HFF-Myc (cell line): ENCODE results near the gene CRLF3.
"Not testable (repeated sequence)": the region's sequence is repeated elsewhere in the genome, so short reads cannot be mapped to it uniquely, and the experiment has no call there.

Source experiments
- DNase-seq: peaks from one replicate; pipeline ENCODE4 v3.0.0-alpha.2; 2011; ENCODE audit warnings: low read depth; ENCODE audit errors: extremely low read depth
- H3K4me3 ChIP-seq: replicated peaks from 2 replicates; pipeline ENCODE4 v1.5.1; 2011; ENCODE audit warnings: low read depth, mild to moderate bottlenecking, control low read depth, low read length
- TF ChIP-seq, protein P1 (sequence below): IDR thresholded peaks from 2 replicates; pipeline ENCODE4 v1.5.1; 2012; ENCODE audit warnings: mild to moderate bottlenecking, low read depth, low read length, control low read depth; ENCODE audit errors: missing control alignments

Gene CRLF3

DNA sequence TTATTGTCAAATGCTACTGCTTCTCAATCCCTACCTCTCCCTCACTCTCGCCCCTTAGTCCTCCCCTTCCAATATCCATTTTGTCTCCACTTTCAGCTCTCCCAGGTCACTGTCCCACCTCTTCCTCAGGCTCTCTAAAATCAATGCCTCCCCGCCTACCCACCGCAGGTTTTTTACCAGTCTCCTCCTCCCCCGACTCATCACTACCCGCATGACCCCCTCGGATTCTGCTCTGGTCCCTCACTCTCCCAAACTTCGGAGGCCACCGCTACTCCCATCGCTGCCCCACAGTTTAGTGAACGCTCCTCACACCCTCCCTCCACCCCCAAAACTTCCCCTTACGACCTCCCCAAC, 513 bp downstream of the CRLF3 start:
- TF ChIP-seq, protein P1, sequence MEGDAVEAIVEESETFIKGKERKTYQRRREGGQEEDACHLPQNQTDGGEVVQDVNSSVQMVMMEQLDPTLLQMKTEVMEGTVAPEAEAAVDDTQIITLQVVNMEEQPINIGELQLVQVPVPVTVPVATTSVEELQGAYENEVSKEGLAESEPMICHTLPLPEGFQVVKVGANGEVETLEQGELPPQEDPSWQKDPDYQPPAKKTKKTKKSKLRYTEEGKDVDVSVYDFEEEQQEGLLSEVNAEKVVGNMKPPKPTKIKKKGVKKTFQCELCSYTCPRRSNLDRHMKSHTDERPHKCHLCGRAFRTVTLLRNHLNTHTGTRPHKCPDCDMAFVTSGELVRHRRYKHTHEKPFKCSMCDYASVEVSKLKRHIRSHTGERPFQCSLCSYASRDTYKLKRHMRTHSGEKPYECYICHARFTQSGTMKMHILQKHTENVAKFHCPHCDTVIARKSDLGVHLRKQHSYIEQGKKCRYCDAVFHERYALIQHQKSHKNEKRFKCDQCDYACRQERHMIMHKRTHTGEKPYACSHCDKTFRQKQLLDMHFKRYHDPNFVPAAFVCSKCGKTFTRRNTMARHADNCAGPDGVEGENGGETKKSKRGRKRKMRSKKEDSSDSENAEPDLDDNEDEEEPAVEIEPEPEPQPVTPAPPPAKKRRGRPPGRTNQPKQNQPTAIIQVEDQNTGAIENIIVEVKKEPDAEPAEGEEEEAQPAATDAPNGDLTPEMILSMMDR = no peak
- no peak for DNase-seq
- peak overlapping the region; percentile 78 for H3K4me3 ChIP-seq

DNA sequence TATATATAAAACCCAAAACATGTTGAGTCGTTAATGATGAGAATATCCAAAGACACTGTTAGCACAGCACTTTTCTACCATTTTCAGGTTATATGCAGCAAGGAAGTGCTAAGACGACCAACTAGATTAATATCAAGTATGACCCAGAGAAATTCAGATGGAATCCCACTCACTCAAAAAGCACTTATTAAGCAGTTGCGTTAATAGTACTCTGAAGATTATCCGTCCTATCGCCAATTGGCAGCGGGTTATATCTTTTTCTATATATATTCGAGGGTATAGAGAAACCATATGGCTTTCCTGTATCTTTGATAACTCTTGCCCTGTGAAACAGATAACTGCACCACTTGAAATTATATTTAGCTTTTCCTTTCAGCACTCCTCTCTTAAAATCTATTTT, 1.1 kb downstream of the CRLF3 start:
- DNase-seq = no peak
- peak overlapping the region; percentile 78 for H3K4me3 ChIP-seq
- TF ChIP-seq, protein P1 = no peak

DNA sequence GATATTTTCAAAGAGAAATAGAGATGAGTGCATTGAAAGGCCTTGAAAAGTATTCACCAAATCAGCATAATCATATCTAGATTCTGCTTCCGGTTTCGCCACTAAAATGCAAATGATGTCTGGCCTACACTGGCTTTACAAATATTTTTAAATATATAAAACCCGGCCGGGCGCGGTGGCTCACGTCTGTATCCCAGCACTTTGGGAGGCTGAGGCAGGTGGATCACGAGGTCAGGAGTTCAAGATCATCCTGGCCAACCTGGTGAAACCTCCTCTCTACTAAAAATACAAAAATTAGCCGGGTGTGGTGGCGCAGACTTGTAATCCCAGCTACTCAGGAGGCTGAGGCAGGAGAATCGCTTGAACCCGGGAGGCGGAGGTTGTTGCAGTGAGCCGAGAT, 1.6 kb downstream of the CRLF3 start:
- H3K4me3 ChIP-seq = peak overlapping the region; percentile 78; the same call in 1 of the 2 replicates
- not testable (repeated sequence) for DNase-seq

GRCh38 chr17:30821871-30822723, 2.4 kb downstream of the CRLF3 start:
- TF ChIP-seq, protein P1 = no peak
- no peak overlapping the region for H3K4me3 ChIP-seq
- DNase-seq = no peak

- DNase-seq = no peak
- TF ChIP-seq, protein P1 = no peak
- H3K4me3 ChIP-seq = no peak overlapping the region
Measured at GRCh38 chr17:30819971-30820705, 4.4 kb downstream of the CRLF3 start.

DNA sequence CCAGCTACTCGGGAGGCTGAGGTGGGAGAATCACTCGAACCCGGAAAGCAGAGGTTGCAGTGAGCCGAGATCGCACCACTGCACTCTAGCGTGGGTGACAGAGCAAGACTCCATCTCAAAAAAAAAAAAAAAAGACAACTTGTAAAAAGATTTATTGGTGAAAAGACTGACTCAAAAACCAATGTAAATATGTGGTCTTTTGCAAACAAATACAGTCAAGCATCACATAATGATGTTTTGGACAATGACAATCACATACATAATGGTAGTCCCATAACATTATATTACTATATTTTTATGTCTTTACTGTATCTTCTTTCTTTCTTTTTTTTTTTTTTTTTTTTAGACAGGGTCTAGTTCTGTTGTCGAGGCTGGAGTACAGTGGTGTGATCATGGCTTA, 8.3 kb downstream of the CRLF3 start:
- H3K4me3 ChIP-seq = no peak overlapping the region
- no peak for DNase-seq
- TF ChIP-seq, protein P1 = no peak

GRCh38 chr17:30814860-30815259, 9.6 kb downstream of the CRLF3 start:
- not testable (repeated sequence) for DNase-seq

GRCh38 chr17:30814236-30814635, 10.3 kb downstream of the CRLF3 start:
- H3K4me3 ChIP-seq, DNase-seq: not testable (repeated sequence)

More at GRCh38 chr17:30814860-30815259, 9.6 kb downstream of the CRLF3 start:
- H3K4me3 ChIP-seq = not testable (repeated sequence)
